Measurements from ENCODE around the gene PSMD11.

Gene PSMD11

DNA sequence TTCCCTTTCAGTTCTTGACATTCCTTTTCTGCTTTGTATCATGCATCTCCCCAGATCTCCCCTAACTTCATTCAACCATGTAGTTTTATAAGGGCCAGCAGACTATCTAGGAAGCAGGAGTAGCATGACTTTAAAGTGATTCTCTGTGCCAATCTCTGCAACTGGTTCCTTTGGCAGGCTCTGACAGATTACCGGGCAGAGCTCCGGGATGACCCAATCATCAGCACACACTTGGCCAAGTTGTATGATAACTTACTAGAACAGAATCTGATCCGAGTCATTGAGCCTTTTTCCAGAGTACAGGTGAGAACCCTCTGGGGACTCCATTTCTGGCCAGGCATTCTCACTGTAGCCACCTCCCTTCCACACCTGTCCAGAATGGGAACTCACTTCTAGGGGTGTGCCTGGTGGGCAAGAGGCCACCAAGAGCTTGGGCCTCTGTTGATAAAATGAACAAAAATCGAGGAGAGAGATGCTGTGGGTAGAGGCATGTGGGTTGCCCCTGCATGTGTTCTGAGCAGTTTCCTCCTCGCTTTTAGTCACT, 34.8 kb downstream of the PSMD11 start:
- FAIRE-seq: no peak
- TF ChIP-seq, protein P1, sequence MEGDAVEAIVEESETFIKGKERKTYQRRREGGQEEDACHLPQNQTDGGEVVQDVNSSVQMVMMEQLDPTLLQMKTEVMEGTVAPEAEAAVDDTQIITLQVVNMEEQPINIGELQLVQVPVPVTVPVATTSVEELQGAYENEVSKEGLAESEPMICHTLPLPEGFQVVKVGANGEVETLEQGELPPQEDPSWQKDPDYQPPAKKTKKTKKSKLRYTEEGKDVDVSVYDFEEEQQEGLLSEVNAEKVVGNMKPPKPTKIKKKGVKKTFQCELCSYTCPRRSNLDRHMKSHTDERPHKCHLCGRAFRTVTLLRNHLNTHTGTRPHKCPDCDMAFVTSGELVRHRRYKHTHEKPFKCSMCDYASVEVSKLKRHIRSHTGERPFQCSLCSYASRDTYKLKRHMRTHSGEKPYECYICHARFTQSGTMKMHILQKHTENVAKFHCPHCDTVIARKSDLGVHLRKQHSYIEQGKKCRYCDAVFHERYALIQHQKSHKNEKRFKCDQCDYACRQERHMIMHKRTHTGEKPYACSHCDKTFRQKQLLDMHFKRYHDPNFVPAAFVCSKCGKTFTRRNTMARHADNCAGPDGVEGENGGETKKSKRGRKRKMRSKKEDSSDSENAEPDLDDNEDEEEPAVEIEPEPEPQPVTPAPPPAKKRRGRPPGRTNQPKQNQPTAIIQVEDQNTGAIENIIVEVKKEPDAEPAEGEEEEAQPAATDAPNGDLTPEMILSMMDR (IDR thresholded peaks at IDR 0.05; ENCODE audit: insufficient read depth, missing control alignments): no peak
- no peak for DNase-seq (ENCODE audit: insufficient read length, low spot score)

DNA sequence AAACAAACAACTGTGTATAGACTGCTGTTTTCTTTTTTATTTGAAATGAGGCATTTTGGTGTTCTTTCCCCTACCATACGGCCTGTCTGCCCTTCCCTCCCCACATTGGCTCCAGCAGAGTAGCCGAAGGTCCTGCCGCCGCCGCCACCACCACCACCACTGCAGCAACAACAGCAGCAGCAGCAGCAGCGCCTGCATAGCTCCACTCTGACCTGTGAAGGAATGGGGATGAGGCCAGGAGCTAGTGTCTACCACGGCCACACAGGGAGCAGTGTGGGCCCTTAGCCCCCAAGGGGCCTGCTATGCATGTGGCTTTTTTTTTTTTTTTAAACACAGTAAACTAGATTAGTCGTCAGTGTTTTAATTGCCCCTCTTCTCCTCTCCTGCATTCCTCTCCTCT, 36.9 kb downstream of the PSMD11 start:
- no peak for DNase-seq (ENCODE audit: insufficient read length, low spot score)
- TF ChIP-seq, protein P1 (IDR thresholded peaks at IDR 0.05; ENCODE audit: insufficient read depth, missing control alignments): no peak
- no peak for FAIRE-seq

DNA sequence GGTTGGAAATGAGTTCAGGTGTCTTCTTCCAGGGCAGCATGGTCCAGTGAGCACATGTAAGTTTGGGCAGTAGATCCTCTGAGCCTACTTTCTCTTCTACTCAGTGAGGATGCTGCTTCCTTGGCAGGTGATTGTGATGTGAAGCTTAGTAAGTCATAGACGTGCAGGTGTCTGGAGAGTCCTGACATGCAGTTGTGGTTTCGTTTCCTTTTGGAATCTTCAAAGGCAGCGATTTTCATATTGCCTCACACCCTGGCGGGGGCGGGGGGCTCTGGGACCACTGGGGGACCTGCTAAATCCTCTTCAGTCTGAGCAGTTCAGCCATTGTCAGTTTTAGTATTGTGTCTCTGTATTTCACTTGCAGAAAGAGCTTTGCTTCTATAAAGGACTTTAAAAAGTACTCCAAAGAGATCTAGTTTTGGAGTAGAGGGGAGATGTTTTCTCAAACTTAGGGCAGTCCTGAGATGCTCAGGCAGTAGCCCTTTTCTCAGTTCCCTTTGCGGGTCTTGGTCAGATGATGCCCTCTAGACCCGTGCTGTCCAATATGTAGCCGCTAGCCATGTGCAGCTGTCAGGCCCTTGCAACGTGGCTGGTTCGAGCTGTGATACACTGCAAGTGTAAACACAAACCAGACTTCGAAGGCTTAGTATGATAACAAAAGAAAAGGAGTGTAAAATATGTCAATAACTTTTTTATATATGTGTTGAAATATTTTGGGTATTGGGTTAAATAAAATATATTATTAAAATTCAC, 38.4 kb downstream of the PSMD11 start:
- DNase-seq (ENCODE audit: insufficient read length, low spot score) (no peak), FAIRE-seq (no peak)
- TF ChIP-seq, protein P1 (IDR thresholded peaks at IDR 0.05; ENCODE audit: insufficient read depth, missing control alignments): no peak

DNA sequence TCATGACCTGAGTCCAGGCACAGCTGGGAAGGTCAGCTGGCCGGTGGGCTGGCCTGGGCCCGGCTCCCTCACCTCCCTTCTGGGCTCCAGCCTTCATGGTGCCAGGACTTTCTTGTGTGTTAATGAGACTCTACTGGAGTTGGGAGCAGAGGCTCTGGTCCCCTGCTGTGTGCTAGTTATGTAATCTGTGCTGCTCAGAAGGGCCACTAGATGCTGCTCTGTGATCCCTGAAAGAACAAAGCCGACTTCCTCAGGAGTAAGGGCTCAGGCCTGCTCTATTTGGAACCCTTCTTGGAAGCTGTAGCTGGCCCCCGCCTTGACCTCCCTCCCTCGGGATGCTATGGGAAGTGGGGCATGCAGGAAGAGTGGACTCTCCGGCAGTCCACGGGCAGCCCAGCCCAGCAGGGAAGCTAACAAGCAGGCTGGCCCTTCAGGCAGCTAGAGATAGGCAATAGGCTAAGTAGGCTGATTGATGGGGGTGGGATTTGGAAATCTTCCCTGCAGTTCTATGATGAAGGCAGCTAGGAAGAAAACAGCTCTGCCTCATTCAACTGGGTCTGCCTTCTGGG, 39.2 kb downstream of the PSMD11 start:
- FAIRE-seq: no peak
- DNase-seq (ENCODE audit: insufficient read length, low spot score): peak; percentile 72
- TF ChIP-seq, protein P1 (IDR thresholded peaks at IDR 0.05; ENCODE audit: insufficient read depth, missing control alignments): peak; percentile 98

DNA sequence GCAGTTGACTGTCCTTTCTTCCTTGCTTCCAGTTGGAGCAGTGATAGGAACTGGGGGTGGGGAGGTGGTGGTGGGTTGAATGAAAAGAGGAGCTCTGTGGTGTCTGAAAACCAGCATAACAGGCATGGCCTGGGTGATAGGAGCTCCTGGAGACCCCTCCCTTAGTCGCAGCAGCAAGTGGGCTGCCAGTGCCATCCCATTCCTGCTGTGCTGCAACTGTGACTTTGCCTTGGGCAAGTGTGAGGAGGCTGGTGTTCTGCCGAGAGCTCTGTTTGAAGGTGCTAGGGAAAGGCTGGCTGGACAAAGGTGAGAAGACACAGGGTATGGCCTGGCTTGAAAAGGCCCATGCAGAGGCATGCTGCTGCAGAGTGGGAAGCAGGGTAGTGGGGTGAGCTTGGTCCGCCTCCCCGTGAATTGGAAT, 39.7 kb downstream of the PSMD11 start:
- FAIRE-seq: no peak
- no peak for DNase-seq (ENCODE audit: insufficient read length, low spot score)
- TF ChIP-seq, protein P1 (IDR thresholded peaks at IDR 0.05; ENCODE audit: insufficient read depth, missing control alignments): no peak

DNA sequence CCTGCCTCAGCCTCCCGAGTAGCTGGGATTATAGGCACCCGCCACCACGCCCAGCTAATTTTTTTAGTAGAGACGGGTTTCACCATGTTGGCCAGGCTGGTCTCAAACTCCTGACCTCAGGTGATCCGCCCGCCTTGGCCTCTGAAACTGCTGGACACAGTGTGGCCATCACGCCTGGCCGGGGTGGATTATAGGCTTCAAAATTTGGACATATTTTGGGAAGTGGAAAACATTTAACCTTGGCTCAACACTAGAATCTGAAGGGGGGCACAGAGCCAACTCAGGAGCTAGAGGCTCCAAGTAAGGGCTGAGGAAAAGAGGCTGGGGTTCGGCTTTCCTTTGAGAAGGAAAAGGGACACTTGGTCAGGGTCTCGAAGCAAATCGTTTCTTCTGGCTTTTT, 40.3 kb downstream of the PSMD11 start:
- DNase-seq (ENCODE audit: insufficient read length, low spot score) (no peak), FAIRE-seq (no peak)
- TF ChIP-seq, protein P1 (IDR thresholded peaks at IDR 0.05; ENCODE audit: insufficient read depth, missing control alignments): no peak
